GM19328 (cell line): ENCODE measurements around the gene VPS13D.

Source experiments
- ATAC-seq: cut with Tn5 transposase; IDR thresholded peaks from one replicate; pipeline ENCODE4 v1.9.1; 2021; ENCODE audit warnings: mild to moderate bottlenecking, moderate library complexity; ENCODE audit not compliant: unreplicated experiment

Gene VPS13D

GRCh38 chr1:12230549-12231275 lies 882 bp downstream of the VPS13D start:
- ATAC-seq, result no peak

GRCh38 chr1:12231276-12231595 lies 1.4 kb downstream of the VPS13D start:
- ATAC-seq, result no peak

- no peak for ATAC-seq
Observed at GRCh38 chr1:12232221-12232620, 2.4 kb downstream of the VPS13D start.

- ATAC-seq, result no peak
Observed at GRCh38 chr1:12244078-12244477, 14.2 kb downstream of the VPS13D start.

- no peak for ATAC-seq
Observed at GRCh38 chr1:12244585-12244984, 14.8 kb downstream of the VPS13D start.

- no peak for ATAC-seq
Observed at GRCh38 chr1:12245116-12245515, 15.3 kb downstream of the VPS13D start.

- ATAC-seq, result no peak
Observed at GRCh38 chr1:12245733-12246132, 15.9 kb downstream of the VPS13D start.

GRCh38 chr1:12246584-12246983 lies 16.8 kb downstream of the VPS13D start:
- no peak for ATAC-seq

GRCh38 chr1:12249181-12249580 lies 19.4 kb downstream of the VPS13D start:
- ATAC-seq, result no peak

GRCh38 chr1:12249748-12250147 lies 19.9 kb downstream of the VPS13D start:
- ATAC-seq, result no peak

- ATAC-seq, result no peak
Observed at GRCh38 chr1:12251442-12251841, 21.6 kb downstream of the VPS13D start.

GRCh38 chr1:12255913-12256312 lies 26.1 kb downstream of the VPS13D start:
- ATAC-seq, result no peak

- no peak for ATAC-seq
Observed at GRCh38 chr1:12258272-12258671, 28.4 kb downstream of the VPS13D start.

GRCh38 chr1:12269351-12269750 lies 39.5 kb downstream of the VPS13D start:
- no peak for ATAC-seq

GRCh38 chr1:12271033-12271432 lies 41.2 kb downstream of the VPS13D start:
- no peak for ATAC-seq

- no peak for ATAC-seq
Observed at GRCh38 chr1:12272770-12273169, 42.9 kb downstream of the VPS13D start.

- no peak for ATAC-seq
Observed at GRCh38 chr1:12275370-12275769, 45.5 kb downstream of the VPS13D start.

GRCh38 chr1:12276225-12276624 lies 46.4 kb downstream of the VPS13D start:
- no peak for ATAC-seq

GRCh38 chr1:12279003-12279402 lies 49.2 kb downstream of the VPS13D start:
- ATAC-seq, result no peak

GRCh38 chr1:12279728-12280464 lies 50.1 kb downstream of the VPS13D start:
- ATAC-seq, result no peak

- no peak for ATAC-seq
Observed at GRCh38 chr1:12282142-12282541, 52.3 kb downstream of the VPS13D start.

GRCh38 chr1:12284486-12284885 lies 54.7 kb downstream of the VPS13D start:
- ATAC-seq, result no peak
